Dendritic cell treated with granulocyte-macrophage colony-stimulating factor and Interleukin-4, amounts not matched to agents 40 ng/mL and 50 ng/mL, for 4 days (primary cell): ENCODE results near the gene OVCH1.
"Not testable (repeated sequence)": the region's sequence is repeated elsewhere in the genome, so short reads cannot be mapped to it uniquely, and the experiment has no call there.

Experiments used
- H3K27ac Mint-ChIP-seq: one replicate; pipeline ENCODE4 v1.8.0; 2022; ENCODE audit warnings: mild to moderate bottlenecking, mixed read lengths
- H3K27me3 Mint-ChIP-seq: one replicate; pipeline ENCODE4 v1.8.0; 2022; ENCODE audit warnings: mild to moderate bottlenecking, mixed read lengths
- H3K36me3 Mint-ChIP-seq: one replicate; pipeline ENCODE4 v1.8.0; 2022; ENCODE audit warnings: low read depth, mixed read lengths
- H3K4me1 Mint-ChIP-seq: one replicate; pipeline ENCODE4 v1.8.0; 2022; ENCODE audit warnings: low read depth, mixed read lengths
- H3K4me3 Mint-ChIP-seq: one replicate; pipeline ENCODE4 v1.8.0; 2022; ENCODE audit warnings: mild to moderate bottlenecking, moderate library complexity, mixed read lengths
- H3K9me3 Mint-ChIP-seq: one replicate; pipeline ENCODE4 v1.8.0; 2022; ENCODE audit warnings: mixed read lengths
- intact Hi-C: fragments of 100-400 bp; cut with micrococcal nuclease; formaldehyde crosslinking; loops from one replicate; pipeline ENCODE4 v1.15.0; 2022

OVCH1 gene

GRCh38 chr12:29451888-29452287 is 45.6 kb downstream of the OVCH1 start:
- Mint-ChIP-seq H3K4me3 (no peak overlapping the region), H3K36me3 (no peaks in the 10 kb centered on the region), H3K27ac (no peak overlapping the region), H3K27me3 (peaks cover 14% of the 10 kb centered on the region), H3K9me3 (no peaks in the 10 kb centered on the region), H3K4me1 (no peaks in the 10 kb centered on the region)
- intact Hi-C loops = no loop called here

GRCh38 chr12:29448157-29448556 is 49.3 kb downstream of the OVCH1 start:
- intact Hi-C loops = no loop called here
- H3K36me3 Mint-ChIP-seq = no peaks in the 10 kb centered on the region
- no peak overlapping the region for H3K4me3 Mint-ChIP-seq
- no peaks in the 10 kb centered on the region for H3K9me3 Mint-ChIP-seq
- H3K27ac Mint-ChIP-seq = no peak overlapping the region
- H3K27me3 Mint-ChIP-seq = peaks cover 5% of the 10 kb centered on the region
- H3K4me1 Mint-ChIP-seq = no peaks in the 10 kb centered on the region

GRCh38 chr12:29447285-29447975 is 50.1 kb downstream of the OVCH1 start:
- no peaks in the 10 kb centered on the region for H3K4me1 Mint-ChIP-seq
- peaks cover 4% of the 10 kb centered on the region for H3K27me3 Mint-ChIP-seq
- no peaks in the 10 kb centered on the region for H3K9me3 Mint-ChIP-seq
- no peaks in the 10 kb centered on the region for H3K36me3 Mint-ChIP-seq
- no peak overlapping the region for H3K27ac Mint-ChIP-seq
- H3K4me3 Mint-ChIP-seq = no peak overlapping the region
- intact Hi-C loops = no loop called here

- H3K27ac Mint-ChIP-seq = no peak overlapping the region
- no peaks in the 10 kb centered on the region for H3K36me3 Mint-ChIP-seq
- no peak overlapping the region for H3K4me3 Mint-ChIP-seq
- H3K9me3 Mint-ChIP-seq = peaks cover 7% of the 10 kb centered on the region
- H3K4me1 Mint-ChIP-seq = peaks cover 5% of the 10 kb centered on the region
- peaks cover 1% of the 10 kb centered on the region for H3K27me3 Mint-ChIP-seq
- intact Hi-C loops = no loop called here
Observed at GRCh38 chr12:29439506-29439905, 58.0 kb downstream of the OVCH1 start.

GRCh38 chr12:29438752-29439408 is 58.6 kb downstream of the OVCH1 start:
- Mint-ChIP-seq H3K4me3 (no peak overlapping the region), H3K27ac (no peak overlapping the region), H3K4me1 (peaks cover 5% of the 10 kb centered on the region), H3K9me3 (peaks cover 7% of the 10 kb centered on the region), H3K27me3 (no peaks in the 10 kb centered on the region), H3K36me3 (no peaks in the 10 kb centered on the region)
- intact Hi-C loops = no loop called here

- H3K27me3 Mint-ChIP-seq = no peaks in the 10 kb centered on the region
- H3K9me3 Mint-ChIP-seq = peaks cover 7% of the 10 kb centered on the region
- intact Hi-C loops = no loop called here
- H3K27ac Mint-ChIP-seq = no peak overlapping the region
- no peak overlapping the region for H3K4me3 Mint-ChIP-seq
- H3K36me3 Mint-ChIP-seq = no peaks in the 10 kb centered on the region
- peaks cover 5% of the 10 kb centered on the region for H3K4me1 Mint-ChIP-seq
Observed at GRCh38 chr12:29437575-29437974, 59.9 kb downstream of the OVCH1 start.

GRCh38 chr12:29436815-29437214 is 60.7 kb downstream of the OVCH1 start:
- H3K27me3 Mint-ChIP-seq, H3K9me3 Mint-ChIP-seq: not testable (repeated sequence)

GRCh38 chr12:29431513-29431912 is 66.0 kb downstream of the OVCH1 start:
- H3K36me3 Mint-ChIP-seq = no peaks in the 10 kb centered on the region
- peaks cover 34% of the 10 kb centered on the region for H3K4me1 Mint-ChIP-seq
- peaks cover 2% of the 10 kb centered on the region for H3K9me3 Mint-ChIP-seq
- H3K4me3 Mint-ChIP-seq = no peak overlapping the region
- intact Hi-C loops = no loop called here
- H3K27me3 Mint-ChIP-seq = no peaks in the 10 kb centered on the region
- no peak overlapping the region for H3K27ac Mint-ChIP-seq

More at GRCh38 chr12:29436815-29437214, 60.7 kb downstream of the OVCH1 start:
- H3K4me3 Mint-ChIP-seq, H3K27ac Mint-ChIP-seq, intact Hi-C loops, H3K36me3 Mint-ChIP-seq, H3K4me1 Mint-ChIP-seq: not testable (repeated sequence)

- no peak overlapping the region for H3K27ac Mint-ChIP-seq
- no peaks in the 10 kb centered on the region for H3K9me3 Mint-ChIP-seq
- H3K4me3 Mint-ChIP-seq = no peak overlapping the region
- no peaks in the 10 kb centered on the region for H3K36me3 Mint-ChIP-seq
- H3K27me3 Mint-ChIP-seq = no peaks in the 10 kb centered on the region
- intact Hi-C loops = no loop called here
- peaks cover 34% of the 10 kb centered on the region for H3K4me1 Mint-ChIP-seq
Observed at GRCh38 chr12:29430716-29431044, 66.8 kb downstream of the OVCH1 start.

GRCh38 chr12:29429999-29430715 is 67.3 kb downstream of the OVCH1 start:
- Mint-ChIP-seq H3K4me3 (no peak overlapping the region), H3K4me1 (peaks cover 29% of the 10 kb centered on the region), H3K9me3 (no peaks in the 10 kb centered on the region), H3K27ac (no peak overlapping the region), H3K27me3 (no peaks in the 10 kb centered on the region), H3K36me3 (no peaks in the 10 kb centered on the region)
- intact Hi-C loops = no loop called here

GRCh38 chr12:29428633-29429032 is 68.9 kb downstream of the OVCH1 start:
- H3K9me3 Mint-ChIP-seq = no peaks in the 10 kb centered on the region
- intact Hi-C loops = no loop called here
- no peak overlapping the region for H3K27ac Mint-ChIP-seq
- no peak overlapping the region for H3K4me3 Mint-ChIP-seq
- H3K4me1 Mint-ChIP-seq = peaks cover 29% of the 10 kb centered on the region
- peaks cover 2% of the 10 kb centered on the region for H3K27me3 Mint-ChIP-seq
- H3K36me3 Mint-ChIP-seq = no peaks in the 10 kb centered on the region

GRCh38 chr12:29427964-29428363 is 69.5 kb downstream of the OVCH1 start:
- no peak overlapping the region for H3K4me3 Mint-ChIP-seq
- H3K9me3 Mint-ChIP-seq = no peaks in the 10 kb centered on the region
- H3K36me3 Mint-ChIP-seq = no peaks in the 10 kb centered on the region
- intact Hi-C loops = no loop called here
- H3K27me3 Mint-ChIP-seq = peaks cover 4% of the 10 kb centered on the region
- H3K4me1 Mint-ChIP-seq = peaks cover 29% of the 10 kb centered on the region
- H3K27ac Mint-ChIP-seq = no peak overlapping the region

- H3K27ac Mint-ChIP-seq = no peak overlapping the region
- H3K27me3 Mint-ChIP-seq = peaks cover 8% of the 10 kb centered on the region
- no peaks in the 10 kb centered on the region for H3K36me3 Mint-ChIP-seq
- peaks cover 29% of the 10 kb centered on the region for H3K4me1 Mint-ChIP-seq
- intact Hi-C loops = no loop called here
- no peaks in the 10 kb centered on the region for H3K9me3 Mint-ChIP-seq
- no peak overlapping the region for H3K4me3 Mint-ChIP-seq
Observed at GRCh38 chr12:29426498-29426897, 71.0 kb downstream of the OVCH1 start.

GRCh38 chr12:29425722-29426121 is 71.8 kb downstream of the OVCH1 start:
- Mint-ChIP-seq H3K27me3 (peaks cover 8% of the 10 kb centered on the region), H3K36me3 (no peaks in the 10 kb centered on the region), H3K27ac (no peak overlapping the region), H3K4me3 (no peak overlapping the region), H3K9me3 (no peaks in the 10 kb centered on the region), H3K4me1 (peaks cover 28% of the 10 kb centered on the region)
- intact Hi-C loops = no loop called here
